ENCODE results near the gene TK2.

Gene TK2

GRCh38 chr16:66476328-66477027 lies 73.4 kb downstream of the TK2 start:
- TF ChIP-seq CTCF (IDR thresholded peaks at IDR 0.05) = no peak

GRCh38 chr16:66475232-66475631 lies 74.7 kb downstream of the TK2 start:
- Histone ChIP-seq H3K27me3 (ENCODE audit: control insufficient read depth, insufficient read depth, low read length) (no peaks in the 10 kb centered on the region), H3K9ac (no peak overlapping the region), H2AFZ (no peak overlapping the region), H3K36me3 (ENCODE audit: control insufficient read depth, insufficient read depth, low read length) (no peaks in the 10 kb centered on the region), H3K4me3 (ENCODE audit: low read depth, low read length) (no peak overlapping the region), H3K79me2 (no peaks in the 10 kb centered on the region), H3K9me3 (ENCODE audit: control insufficient read depth, low read length) (no peaks in the 10 kb centered on the region), H3K27ac (no peak overlapping the region), H3K4me2 (ENCODE audit: low read length) (no peak overlapping the region), H3K4me1 (no peaks in the 10 kb centered on the region)
- no peak for TF ChIP-seq CTCF (IDR thresholded peaks at IDR 0.05)

More at GRCh38 chr16:66476328-66477027, 73.4 kb downstream of the TK2 start:
- H3K27ac ChIP-seq = no peak overlapping the region
- H3K9ac ChIP-seq = no peak overlapping the region
- H3K36me3 ChIP-seq (ENCODE audit: control insufficient read depth, insufficient read depth, low read length) = no peaks in the 10 kb centered on the region
- no peak overlapping the region for H3K4me3 ChIP-seq (ENCODE audit: low read depth, low read length)
- no peak overlapping the region for H3K4me2 ChIP-seq (ENCODE audit: low read length)
- no peaks in the 10 kb centered on the region for H3K4me1 ChIP-seq
- no peaks in the 10 kb centered on the region for H3K9me3 ChIP-seq (ENCODE audit: control insufficient read depth, low read length)
- no peak overlapping the region for H2AFZ ChIP-seq
- no peaks in the 10 kb centered on the region for H3K79me2 ChIP-seq
- no peaks in the 10 kb centered on the region for H3K27me3 ChIP-seq (ENCODE audit: control insufficient read depth, insufficient read depth, low read length)

- H3K27ac ChIP-seq = no peak overlapping the region
- H3K4me1 ChIP-seq = no peaks in the 10 kb centered on the region
- TF ChIP-seq CTCF (IDR thresholded peaks at IDR 0.05) = no peak
Measured at GRCh38 chr16:66474750-66475199, 75.1 kb downstream of the TK2 start.

GRCh38 chr16:66473654-66474519 lies 76.0 kb downstream of the TK2 start:
- Histone ChIP-seq H3K27me3 (ENCODE audit: control insufficient read depth, insufficient read depth, low read length) (no peaks in the 10 kb centered on the region), H3K9ac (no peak overlapping the region), H3K4me2 (ENCODE audit: low read length) (no peak overlapping the region), H3K36me3 (ENCODE audit: control insufficient read depth, insufficient read depth, low read length) (no peaks in the 10 kb centered on the region), H3K4me3 (ENCODE audit: low read depth, low read length) (no peak overlapping the region), H2AFZ (no peak overlapping the region), H3K4me1 (no peaks in the 10 kb centered on the region), H3K9me3 (ENCODE audit: control insufficient read depth, low read length) (no peaks in the 10 kb centered on the region), H3K27ac (no peak overlapping the region), H3K79me2 (no peaks in the 10 kb centered on the region)
- TF ChIP-seq CTCF (IDR thresholded peaks at IDR 0.05) = no peak

More at GRCh38 chr16:66474750-66475199, 75.1 kb downstream of the TK2 start:
- Histone ChIP-seq H3K4me3 (ENCODE audit: low read depth, low read length) (no peak overlapping the region), H3K4me2 (ENCODE audit: low read length) (no peak overlapping the region), H3K79me2 (no peaks in the 10 kb centered on the region), H3K9ac (no peak overlapping the region), H2AFZ (no peak overlapping the region), H3K27me3 (ENCODE audit: control insufficient read depth, insufficient read depth, low read length) (no peaks in the 10 kb centered on the region), H3K36me3 (ENCODE audit: control insufficient read depth, insufficient read depth, low read length) (no peaks in the 10 kb centered on the region), H3K9me3 (ENCODE audit: control insufficient read depth, low read length) (no peaks in the 10 kb centered on the region)
